22Rv1 (cell line): ENCODE results near the gene PRKRA.

ENCODE experiments used
- CTCF ChIP-seq: fragments of 450-650 bp; IDR thresholded peaks from 2 replicates; pipeline ENCODE4 v1.5.1; 2017; ENCODE audit warnings: mild to moderate bottlenecking
- ZFX ChIP-seq: fragments of 450-650 bp; IDR thresholded peaks from 2 replicates; pipeline ENCODE4 v1.6.1; 2017; ENCODE audit warnings: antibody characterized with exemption, borderline replicate concordance

GRCh38 chr2:178469219-178469849 lies 18.4 kb upstream of the PRKRA start:
- no peak for TF ChIP-seq CTCF
- TF ChIP-seq ZFX: no peak
